GM12892 (cell line): ENCODE measurements around the gene EFCAB8.
A peak's percentile ranks its signal among the peaks of the same experiment; 100 is the strongest.

Experiments used
- DNase-seq: peaks from one replicate; pipeline ENCODE4 v3.0.0; 2011; ENCODE audit not compliant: insufficient read length
- FAIRE-seq: peaks from 2 replicates; lab custom pipeline; 2011; peaks lifted over from hg19 to GRCh38; lab: Jason Lieb, UNC
- POLR2A ChIP-seq: IDR thresholded peaks from 2 replicates; pipeline ENCODE4 v1.6.1; 2011; ENCODE audit warnings: low read depth, low read length, control low read depth
- POLR2AphosphoS5 ChIP-seq: IDR thresholded peaks from 2 replicates; pipeline ENCODE4 v1.6.1; 2011; ENCODE audit warnings: low read depth, low read length, control low read depth
- TAF1 ChIP-seq: IDR thresholded peaks from 2 replicates; pipeline ENCODE4 v1.6.1; 2011; ENCODE audit warnings: low read depth, mild to moderate bottlenecking, control low read depth, low read length, borderline replicate concordance

EFCAB8 gene

GRCh38 chr20:32920530-32921298, 62.0 kb downstream of the EFCAB8 start:
- no peak for TF ChIP-seq TAF1
- no peak for TF ChIP-seq POLR2AphosphoS5
- no peak for TF ChIP-seq POLR2A
- FAIRE-seq = no peak
- no peak for DNase-seq

GRCh38 chr20:32922466-32922865, 63.7 kb downstream of the EFCAB8 start:
- FAIRE-seq = no peak
- TF ChIP-seq POLR2A (no peak), POLR2AphosphoS5 (no peak), TAF1 (no peak)
- DNase-seq = no peak

- no peak for DNase-seq
- no peak for FAIRE-seq
- TF ChIP-seq POLR2A (no peak), POLR2AphosphoS5 (no peak), TAF1 (no peak)
Measured at GRCh38 chr20:32924781-32925180, 66.1 kb downstream of the EFCAB8 start.

GRCh38 chr20:32925481-32926196, 66.9 kb downstream of the EFCAB8 start:
- no peak for FAIRE-seq
- TF ChIP-seq TAF1 (no peak), POLR2A (no peak), POLR2AphosphoS5 (no peak)

GRCh38 chr20:32929162-32929561, 70.4 kb downstream of the EFCAB8 start:
- DNase-seq (no peak), FAIRE-seq (no peak)
- TF ChIP-seq TAF1 (no peak), POLR2AphosphoS5 (no peak), POLR2A (no peak)

More at GRCh38 chr20:32925481-32926196, 66.9 kb downstream of the EFCAB8 start:
- no peak for DNase-seq

- DNase-seq (no peak), FAIRE-seq (no peak)
- TF ChIP-seq POLR2A = no peak
- no peak for TF ChIP-seq POLR2AphosphoS5
- no peak for TF ChIP-seq TAF1
Measured at GRCh38 chr20:32930181-32930580, 71.5 kb downstream of the EFCAB8 start.

GRCh38 chr20:32930701-32931100, 72.0 kb downstream of the EFCAB8 start:
- DNase-seq (no peak), FAIRE-seq (no peak)
- TF ChIP-seq POLR2A (no peak), TAF1 (no peak), POLR2AphosphoS5 (no peak)

- DNase-seq = no peak
- TF ChIP-seq POLR2A (no peak), POLR2AphosphoS5 (no peak), TAF1 (no peak)
- FAIRE-seq = no peak
Measured at GRCh38 chr20:32934580-32934979, 75.9 kb downstream of the EFCAB8 start.

GRCh38 chr20:32941155-32941885, 82.6 kb downstream of the EFCAB8 start:
- no peak for DNase-seq
- FAIRE-seq = no peak
- TF ChIP-seq POLR2AphosphoS5 = no peak
- no peak for TF ChIP-seq POLR2A
- no peak for TF ChIP-seq TAF1

- FAIRE-seq = no peak
- no peak for TF ChIP-seq POLR2A
- no peak for TF ChIP-seq POLR2AphosphoS5
- TF ChIP-seq TAF1 = no peak
- DNase-seq = no peak
Measured at GRCh38 chr20:32943490-32944052, 84.8 kb downstream of the EFCAB8 start.

GRCh38 chr20:32945710-32946221, 87.0 kb downstream of the EFCAB8 start:
- DNase-seq (no peak), FAIRE-seq (peak; percentile 33)
- no peak for TF ChIP-seq TAF1
- no peak for TF ChIP-seq POLR2AphosphoS5
- TF ChIP-seq POLR2A = no peak
